SJCRH30 (cell line): ENCODE measurements around the gene S100A9. TPM values are rescaled to one million over a fixed set of nuclear protein-coding genes. Genes with fewer than 3 reads are reported as not detected.
"Not testable (repeated sequence)": the region's sequence is repeated elsewhere in the genome, so short reads cannot be mapped to it uniquely, and the experiment has no call there.

Source experiments
- DNase-seq, 2 experiments: peaks; one replicate each; pipeline ENCODE4 v3.0.0-alpha.2; 2015 to 2020
- H3K27ac ChIP-seq: fragments of 250-450 bp; sonication (Bioruptor Pico); 2 replicates; pipeline ENCODE4 v1.5.1; 2020; ENCODE audit warnings: mild to moderate bottlenecking, moderate library complexity
- H3K27me3 ChIP-seq: fragments of 250-450 bp; sonication (Bioruptor Pico); 2 replicates; pipeline ENCODE4 v1.5.1; 2020; ENCODE audit warnings: mild to moderate bottlenecking, moderate library complexity
- H3K36me3 ChIP-seq: fragments of 250-450 bp; sonication (Bioruptor Pico); 2 replicates; pipeline ENCODE4 v1.5.1; 2020; ENCODE audit warnings: mild to moderate bottlenecking, moderate library complexity
- H3K4me1 ChIP-seq: fragments of 250-450 bp; sonication (Bioruptor Pico); 2 replicates; pipeline ENCODE4 v1.5.1; 2020; ENCODE audit warnings: mild to moderate bottlenecking, moderate library complexity
- H3K4me3 ChIP-seq: fragments of 250-450 bp; sonication (Bioruptor Pico); 2 replicates; pipeline ENCODE4 v1.5.1; 2020; ENCODE audit warnings: mild to moderate bottlenecking, moderate library complexity
- H3K9me3 ChIP-seq: fragments of 250-450 bp; sonication (Bioruptor Pico); replicated peaks from 2 replicates; pipeline ENCODE4 v1.5.1; 2020; ENCODE audit warnings: mild to moderate bottlenecking, moderate library complexity
- total RNA-seq: library from RNA; depleted of rRNA; stranded (reverse); fragments of >200 nt; shearing (Covaris generic); gene quantifications from 2 replicates; pipeline ENCODE4 v1.2.3, GENCODE V29; 2014

The S100A9 gene
- total RNA-seq, 1 experiment from 2014 or later = not detected

DNA sequence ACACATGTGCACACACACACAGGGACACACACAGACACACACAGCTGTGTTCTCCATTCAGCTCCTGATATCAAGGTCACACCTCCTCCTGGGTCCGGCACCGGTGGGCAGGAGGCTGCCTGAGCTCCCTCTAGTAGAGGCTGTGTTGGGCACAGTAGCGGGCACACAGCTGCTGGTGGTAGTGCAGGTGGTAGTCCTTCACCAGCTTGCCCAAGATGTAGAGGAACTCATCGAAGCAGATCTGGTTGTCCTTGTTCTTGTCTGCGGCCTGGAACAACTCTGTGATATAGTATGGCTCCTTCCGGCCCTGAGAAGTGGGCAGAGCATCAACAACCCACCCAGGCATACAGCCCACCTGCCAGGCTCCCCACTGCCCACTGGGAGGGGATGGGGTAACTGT lies 38.8 kb downstream of the S100A9 start:
- Histone ChIP-seq H3K27me3 (peaks cover 3% of the 10 kb centered on the region; the same call in 1 of the 2 replicates), H3K9me3 (no peaks in the 10 kb centered on the region), H3K4me1 (no peaks in the 10 kb centered on the region), H3K27ac (no peak overlapping the region), H3K36me3 (no peaks in the 10 kb centered on the region), H3K4me3 (no peak overlapping the region)
- DNase-seq = no peak

DNA sequence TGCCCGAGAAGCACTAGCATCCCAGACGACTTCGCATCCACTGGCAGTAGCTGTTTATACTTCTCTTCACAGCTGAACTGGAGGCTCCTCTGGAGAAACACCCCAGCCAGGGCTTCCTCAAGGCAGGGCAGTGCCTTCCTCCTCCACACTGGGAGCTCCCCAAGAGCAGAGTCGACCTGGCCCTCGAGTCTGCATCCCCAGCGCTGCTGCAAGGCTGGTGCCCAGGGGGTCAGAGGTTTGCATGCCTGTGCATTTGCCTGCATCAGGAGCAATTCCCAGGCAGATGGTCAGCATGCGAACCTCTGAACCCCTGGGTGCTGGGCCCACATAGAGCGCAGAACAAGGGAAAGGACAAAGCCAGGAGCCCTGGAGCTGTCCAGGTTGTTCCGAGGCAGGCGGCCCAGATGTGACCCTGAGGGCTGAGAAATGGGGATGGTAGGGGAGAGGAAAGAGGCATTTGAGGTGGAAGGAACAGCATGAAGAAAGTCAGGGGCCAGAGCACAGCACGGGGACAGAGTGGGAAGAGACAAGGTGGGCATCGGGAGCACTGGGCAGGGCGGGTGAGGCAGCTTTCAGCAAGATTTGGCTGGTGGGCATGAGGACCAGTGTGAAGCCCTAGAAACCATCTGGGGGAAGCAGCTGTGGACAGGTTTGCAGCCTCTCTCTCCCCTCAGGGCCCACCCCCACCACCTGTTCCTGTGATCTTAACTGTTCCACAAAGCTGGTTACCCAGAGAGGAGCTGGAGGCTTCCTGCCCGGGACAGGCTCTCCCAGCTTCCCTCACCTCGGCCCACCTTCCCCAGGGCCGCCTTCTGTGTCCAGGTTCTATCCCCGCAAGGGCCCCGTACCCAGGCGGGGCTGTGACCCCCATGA lies 39.6 kb downstream of the S100A9 start:
- no peak overlapping the region for H3K4me3 ChIP-seq
- no peak for DNase-seq
- peaks cover 6% of the 10 kb centered on the region; the same call in 1 of the 2 replicates for H3K27me3 ChIP-seq
- H3K36me3 ChIP-seq = no peaks in the 10 kb centered on the region
- H3K27ac ChIP-seq = no peak overlapping the region
- no peaks in the 10 kb centered on the region for H3K9me3 ChIP-seq
- no peaks in the 10 kb centered on the region for H3K4me1 ChIP-seq

DNA sequence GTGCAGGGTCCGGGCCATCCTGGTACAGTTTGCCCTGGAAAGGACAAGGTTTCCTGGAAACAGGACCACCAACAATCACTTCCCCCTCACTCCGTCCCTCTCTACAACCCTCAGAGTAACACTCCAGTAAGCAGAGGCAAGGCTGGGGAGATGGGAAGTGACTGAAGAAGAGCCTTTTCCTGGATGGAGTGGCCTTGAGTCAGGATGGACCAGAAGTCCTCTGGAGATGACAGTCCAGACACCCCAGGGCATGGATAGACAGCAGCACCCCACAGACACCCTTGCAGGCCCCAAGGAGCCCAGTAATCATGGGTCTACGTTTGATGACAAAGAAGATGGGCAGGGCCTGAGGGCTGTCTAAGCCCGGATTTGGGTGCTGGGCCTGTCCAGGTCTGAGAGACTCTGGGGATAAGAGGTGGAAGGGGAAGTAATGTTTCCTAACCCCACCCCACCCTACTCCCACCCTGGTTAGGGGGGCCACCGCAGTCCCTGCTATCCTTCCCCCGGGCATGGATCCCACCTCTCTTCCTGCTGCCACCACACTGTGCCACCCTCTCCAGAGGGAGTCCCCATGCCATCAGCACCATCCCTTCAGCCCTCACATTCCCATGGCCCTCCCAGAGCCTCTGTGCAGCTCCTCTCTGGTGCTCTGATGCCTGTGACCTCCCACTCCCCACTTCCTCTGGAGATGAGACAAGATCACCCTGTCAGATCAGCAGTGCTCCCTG lies 40.4 kb downstream of the S100A9 start:
- Histone ChIP-seq H3K27ac (no peak overlapping the region), H3K4me3 (no peak overlapping the region), H3K27me3 (peaks cover 6% of the 10 kb centered on the region; the same call in 1 of the 2 replicates)

DNA sequence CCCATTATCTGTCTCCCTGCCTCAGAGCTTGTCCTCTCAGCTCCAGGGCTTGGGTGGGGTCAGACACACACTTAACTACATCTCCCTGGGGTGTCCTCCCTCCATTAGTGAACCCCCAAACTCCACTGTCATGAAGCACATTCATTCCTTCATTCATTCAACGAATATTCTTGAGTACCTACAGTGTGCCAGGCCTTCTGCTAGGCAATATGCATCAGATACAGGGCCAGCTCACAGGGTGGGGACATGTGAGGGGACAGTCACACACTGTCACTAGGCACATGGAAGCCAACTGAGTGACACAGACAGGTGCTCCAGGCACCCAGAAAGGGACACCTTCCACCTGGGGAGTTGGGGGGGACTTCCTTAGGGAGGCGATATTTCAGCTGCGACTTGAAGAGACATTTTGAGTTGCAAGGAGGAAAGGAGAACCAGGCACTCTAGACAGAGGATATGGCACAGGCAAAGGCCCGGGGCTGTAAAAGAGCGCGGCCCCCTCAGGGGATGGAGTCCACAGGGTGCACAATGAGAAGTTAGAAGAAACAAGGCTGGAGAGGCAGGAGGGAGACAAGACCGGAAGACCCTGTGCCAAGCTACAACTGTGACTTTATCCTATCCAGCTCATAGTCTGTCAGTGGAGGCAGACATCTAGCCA lies 41.9 kb downstream of the S100A9 start:
- Histone ChIP-seq H3K4me3 (no peak overlapping the region), H3K36me3 (no peaks in the 10 kb centered on the region), H3K4me1 (no peaks in the 10 kb centered on the region), H3K27ac (no peak overlapping the region), H3K9me3 (no peaks in the 10 kb centered on the region), H3K27me3 (peaks cover 6% of the 10 kb centered on the region; the same call in 1 of the 2 replicates)
- DNase-seq = no peak

More for the DNA sequence above, 40.4 kb downstream of the S100A9 start:
- Histone ChIP-seq H3K36me3 (no peaks in the 10 kb centered on the region), H3K4me1 (no peaks in the 10 kb centered on the region), H3K9me3 (no peaks in the 10 kb centered on the region)
- DNase-seq = no peak

DNA sequence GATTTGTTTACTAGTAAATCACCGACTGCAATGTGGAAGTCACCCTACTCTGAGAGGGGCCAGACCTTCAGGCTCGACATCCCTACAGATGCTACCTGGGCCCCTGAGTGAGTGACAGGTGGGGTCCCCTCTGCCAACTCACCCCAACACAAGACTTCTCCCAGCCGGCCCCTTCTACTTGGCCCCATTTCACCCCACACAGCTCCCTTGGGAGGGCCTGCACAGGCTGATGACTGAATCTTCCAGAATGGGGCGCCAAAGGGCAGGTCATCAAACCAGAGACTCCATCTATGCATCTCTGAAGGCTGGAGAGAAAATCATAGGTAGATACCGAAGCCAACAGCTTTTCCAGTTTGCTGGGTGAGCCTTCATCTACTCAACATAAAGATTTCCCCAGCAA lies 42.6 kb downstream of the S100A9 start:
- H3K4me3 ChIP-seq = no peak overlapping the region
- H3K27ac ChIP-seq = no peak overlapping the region
- H3K9me3 ChIP-seq = no peaks in the 10 kb centered on the region
- H3K4me1 ChIP-seq = no peaks in the 10 kb centered on the region
- H3K36me3 ChIP-seq = no peaks in the 10 kb centered on the region
- H3K27me3 ChIP-seq = peaks cover 6% of the 10 kb centered on the region; the same call in 1 of the 2 replicates
- peak in 1 of 2 experiments; percentile 6 for DNase-seq

DNA sequence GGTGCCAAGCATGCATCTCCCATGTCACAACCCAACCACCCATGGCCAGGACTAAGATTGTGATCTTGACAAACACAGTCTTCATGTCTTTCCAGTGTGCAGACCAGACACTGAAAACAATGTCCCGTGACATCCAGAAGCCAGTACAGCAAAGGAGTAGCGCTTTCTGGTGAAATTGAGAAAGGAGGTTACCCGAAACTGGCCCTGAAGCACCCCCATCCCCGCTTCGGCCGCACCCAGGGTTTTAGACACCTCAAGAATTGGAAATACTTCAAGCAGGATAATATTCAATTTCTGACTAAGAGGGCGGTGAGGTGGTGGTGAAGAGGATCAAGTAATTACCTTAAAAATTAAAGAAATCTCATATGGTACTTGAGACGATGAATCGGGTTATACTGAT lies 43.8 kb downstream of the S100A9 start:
- H3K27ac ChIP-seq = no peak overlapping the region
- DNase-seq = no peak
- no peaks in the 10 kb centered on the region for H3K4me1 ChIP-seq
- H3K36me3 ChIP-seq = no peaks in the 10 kb centered on the region
- H3K4me3 ChIP-seq = no peak overlapping the region
- H3K27me3 ChIP-seq = 0 out of 2 replicates have a peak, but pooled peaks cover 6% of the 10 kb centered on the region
- H3K9me3 ChIP-seq = no peaks in the 10 kb centered on the region

DNA sequence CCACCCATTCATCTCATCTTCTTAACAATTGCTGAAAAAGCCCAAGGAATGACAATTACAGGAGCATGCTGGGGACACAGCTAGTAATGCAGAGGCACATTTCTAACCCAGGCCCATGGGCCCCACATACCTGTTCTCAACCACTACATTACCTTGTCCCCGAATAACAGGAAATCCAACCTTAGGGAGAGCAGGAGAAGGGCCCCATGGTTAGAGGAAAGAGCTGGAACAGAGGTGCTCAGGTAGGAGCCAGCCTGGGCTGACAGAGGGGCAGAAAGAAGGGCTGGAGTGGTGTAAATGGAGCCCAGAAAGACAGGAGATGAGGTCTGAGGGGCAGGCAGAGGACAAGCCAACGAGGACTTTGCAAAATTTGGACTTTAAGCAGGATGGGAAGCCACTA lies 44.6 kb downstream of the S100A9 start:
- no peaks in the 10 kb centered on the region for H3K4me1 ChIP-seq
- H3K27ac ChIP-seq = no peak overlapping the region
- H3K27me3 ChIP-seq = 0 out of 2 replicates have a peak, but pooled peaks cover 6% of the 10 kb centered on the region
- no peak overlapping the region for H3K4me3 ChIP-seq
- no peaks in the 10 kb centered on the region for H3K36me3 ChIP-seq
- no peaks in the 10 kb centered on the region for H3K9me3 ChIP-seq
- DNase-seq = no peak

DNA sequence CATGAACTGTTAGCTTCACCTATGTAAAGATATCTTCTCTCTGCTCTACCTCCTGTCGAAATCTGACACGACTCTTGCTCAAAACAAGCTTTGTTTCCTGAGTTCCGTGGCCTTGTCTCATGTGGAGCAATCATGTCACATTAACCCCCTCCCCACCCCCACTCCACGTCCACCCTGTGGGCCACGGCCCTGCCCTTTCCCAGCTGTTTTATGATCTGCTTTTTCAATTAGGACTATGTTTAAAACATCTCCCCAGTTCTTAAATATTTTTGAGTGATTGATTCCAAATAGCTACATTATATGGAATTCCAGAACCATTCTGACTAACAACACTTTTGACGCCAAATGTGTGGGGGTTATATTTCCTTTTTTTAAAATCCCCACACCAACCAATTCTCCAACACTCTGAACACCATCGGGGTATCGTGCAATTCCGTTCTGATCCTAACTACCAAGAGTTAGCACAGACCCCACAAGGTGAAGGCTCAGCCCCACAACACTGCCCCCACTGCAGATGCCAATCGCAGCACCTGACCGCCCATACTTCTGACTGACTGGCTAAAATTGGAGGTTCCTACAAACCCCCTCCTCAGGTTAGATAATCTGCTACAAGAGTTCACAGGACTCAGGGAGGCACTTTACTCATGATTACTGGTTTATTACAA lies 45.9 kb downstream of the S100A9 start:
- H3K27ac ChIP-seq = no peak overlapping the region
- H3K4me3 ChIP-seq = no peak overlapping the region
- no peak for DNase-seq
- H3K4me1 ChIP-seq = no peaks in the 10 kb centered on the region
- H3K36me3 ChIP-seq = no peaks in the 10 kb centered on the region
- 0 out of 2 replicates have a peak, but pooled peaks cover 3% of the 10 kb centered on the region for H3K27me3 ChIP-seq
- H3K9me3 ChIP-seq = no peaks in the 10 kb centered on the region

DNA sequence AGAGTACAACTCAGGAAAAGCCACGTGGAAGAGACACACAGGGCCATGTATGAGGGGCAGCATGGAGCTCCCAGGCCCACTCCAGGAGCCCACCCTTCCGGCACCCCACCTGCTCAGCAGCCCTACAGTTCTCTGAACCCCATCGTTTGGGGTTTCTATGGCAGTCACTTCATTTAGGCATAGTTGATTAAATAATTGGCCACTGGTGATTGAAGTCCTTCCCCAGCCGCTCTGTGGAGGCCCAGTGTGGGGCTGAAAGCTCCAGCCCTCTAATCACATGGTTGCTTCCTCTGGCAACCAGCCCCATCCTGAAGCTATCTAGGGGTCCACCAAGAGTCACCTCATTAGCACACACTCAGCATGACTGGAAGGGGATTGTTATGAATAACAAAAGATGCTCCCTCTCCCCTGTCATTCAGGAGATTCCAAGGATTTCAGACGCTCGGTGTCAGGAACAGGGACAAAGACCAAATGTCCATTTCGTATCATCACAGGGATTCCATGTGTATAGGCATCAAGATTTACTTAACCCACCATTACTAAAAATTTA lies 46.5 kb downstream of the S100A9 start:
- Histone ChIP-seq H3K4me3 (no peak overlapping the region), H3K36me3 (no peaks in the 10 kb centered on the region), H3K27ac (no peak overlapping the region), H3K27me3 (0 out of 2 replicates have a peak, but pooled peaks cover 3% of the 10 kb centered on the region), H3K4me1 (no peaks in the 10 kb centered on the region), H3K9me3 (no peaks in the 10 kb centered on the region)
- no peak for DNase-seq

DNA sequence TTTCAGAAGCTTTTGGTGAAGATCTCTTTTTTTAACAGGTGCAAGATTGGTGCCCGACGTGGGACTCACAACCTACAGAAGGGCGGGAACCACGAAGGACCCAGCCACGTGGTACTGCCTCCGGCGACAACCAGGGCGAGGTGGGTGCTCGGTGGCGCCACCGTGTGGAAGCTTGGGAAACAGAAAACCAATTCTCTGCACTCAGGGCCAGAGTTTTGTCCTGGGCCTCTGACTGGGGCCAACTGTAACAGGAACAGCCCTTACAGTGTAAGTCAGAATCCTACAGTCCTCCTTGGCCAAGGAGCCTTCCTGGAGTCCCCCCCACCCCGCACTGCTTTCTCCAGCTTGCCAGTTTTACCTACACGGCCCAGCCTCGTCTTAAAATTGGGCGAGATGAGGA lies 47.1 kb downstream of the S100A9 start:
- peak; percentile 19 to 41 for DNase-seq

DNA sequence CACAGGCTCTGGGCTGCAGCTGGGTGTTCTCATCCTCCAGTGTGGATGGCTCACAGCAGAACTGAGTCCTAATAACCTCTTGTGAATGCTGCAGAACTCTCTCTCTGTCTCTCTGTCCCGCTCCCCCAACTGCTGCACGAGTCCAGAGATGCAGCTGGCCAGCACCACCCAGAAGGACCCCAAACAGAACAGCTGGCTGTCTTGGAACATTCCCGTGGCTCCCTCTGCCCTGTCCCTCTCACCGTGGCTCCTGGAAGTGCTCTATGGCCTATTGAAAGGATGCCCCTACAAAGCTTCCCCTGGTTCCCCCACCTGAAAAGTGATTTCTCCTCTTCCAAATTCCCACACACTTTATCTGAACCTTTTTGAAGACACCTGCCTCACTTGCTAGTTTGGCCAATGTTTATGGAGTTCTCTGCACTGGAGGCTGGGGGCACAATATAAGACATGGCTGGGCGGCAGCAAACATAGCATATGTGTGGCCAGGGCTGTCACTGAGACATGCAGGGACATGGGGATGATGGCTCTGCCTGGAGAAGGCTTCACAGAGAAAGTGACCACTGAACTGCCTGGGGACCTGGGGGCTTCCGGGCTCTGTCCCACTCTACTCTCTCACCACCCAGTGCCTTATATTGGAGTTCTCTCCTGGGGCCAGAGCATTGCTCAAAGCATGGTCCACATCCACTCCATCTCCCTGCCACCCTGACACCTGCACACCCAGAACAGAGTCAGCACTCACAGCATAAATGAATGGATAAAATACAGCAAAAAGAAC lies 48.4 kb downstream of the S100A9 start:
- not testable (repeated sequence) for H3K4me3 ChIP-seq, H3K27ac ChIP-seq, H3K4me1 ChIP-seq, H3K36me3 ChIP-seq, DNase-seq, H3K9me3 ChIP-seq, H3K27me3 ChIP-seq

More for the DNA sequence above, 47.1 kb downstream of the S100A9 start:
- no peaks in the 10 kb centered on the region for H3K9me3 ChIP-seq
- no peaks in the 10 kb centered on the region for H3K36me3 ChIP-seq
- no peak overlapping the region for H3K27ac ChIP-seq
- no peaks in the 10 kb centered on the region for H3K4me1 ChIP-seq
- H3K27me3 ChIP-seq = 0 out of 2 replicates have a peak, but pooled peaks cover 3% of the 10 kb centered on the region
- H3K4me3 ChIP-seq = no peak overlapping the region

DNA sequence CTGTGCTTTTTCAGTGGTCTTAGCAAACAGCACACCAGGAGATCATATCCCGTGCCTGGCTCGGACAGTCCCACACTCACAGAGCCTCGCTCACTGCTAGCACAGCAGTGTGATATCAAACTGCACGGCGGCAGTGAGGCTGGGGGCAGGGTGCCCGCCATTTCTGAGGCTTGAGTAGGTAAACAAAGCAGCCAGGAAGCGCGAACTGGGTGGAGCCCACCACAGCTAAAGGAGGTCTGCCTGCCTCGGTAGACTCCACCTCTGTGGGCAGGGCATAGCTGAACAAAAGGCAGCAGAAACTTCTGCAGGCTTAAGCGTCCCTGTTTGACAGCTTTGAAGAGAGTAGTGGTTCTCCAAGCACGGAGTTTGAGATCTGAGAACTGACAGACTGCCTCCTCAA lies 49.6 kb downstream of the S100A9 start:
- not testable (repeated sequence) for H3K27ac ChIP-seq, H3K9me3 ChIP-seq, H3K4me3 ChIP-seq, H3K36me3 ChIP-seq, H3K4me1 ChIP-seq, H3K27me3 ChIP-seq, DNase-seq
